NCI-H1092 (cell line): ENCODE data around the gene SRSF8.
"Not testable (repeated sequence)": the region's sequence is repeated elsewhere in the genome, so short reads cannot be mapped to it uniquely, and the experiment has no call there.

Experiments
- DNase-seq: peaks from one replicate; lab custom pipeline; 2025; lab: John Stamatoyannopoulos, UW

Gene SRSF8

GRCh38 chr11:95066716-95067038 is at the start of gene SRSF8:
Gene SRSF8 (plus strand): TSS chr11:95066919. CDS start chr11:95067227, 308 bp downstream.
- DNase-seq = no peak

- not testable (repeated sequence) for DNase-seq
Observed at GRCh38 chr11:95021468-95021867, 45.3 kb upstream of the SRSF8 start.

GRCh38 chr11:95024958-95025357 is 41.8 kb upstream of the SRSF8 start, which contains the start of gene KDM4E:
Gene KDM4E (plus strand): TSS chr11:95025258. CDS start chr11:95025558, 300 bp downstream.
- DNase-seq = no peak

GRCh38 chr11:95025594-95025993 is 41.1 kb upstream of the SRSF8 start:
- DNase-seq = not testable (repeated sequence)

- no peak for DNase-seq
Observed at GRCh38 chr11:95028357-95028756, 38.4 kb upstream of the SRSF8 start.

GRCh38 chr11:95033051-95033450 is 33.7 kb upstream of the SRSF8 start:
- no peak for DNase-seq

- DNase-seq = no peak
Observed at GRCh38 chr11:95035316-95035715, 31.4 kb upstream of the SRSF8 start.

GRCh38 chr11:95037356-95038035 is 29.2 kb upstream of the SRSF8 start:
- DNase-seq = not testable (repeated sequence)

GRCh38 chr11:95042239-95042638 is 24.5 kb upstream of the SRSF8 start:
- no peak for DNase-seq

- no peak for DNase-seq
Observed at GRCh38 chr11:95042906-95043305, 23.8 kb upstream of the SRSF8 start.

- no peak for DNase-seq
Observed at GRCh38 chr11:95044010-95044409, 22.7 kb upstream of the SRSF8 start.

GRCh38 chr11:95045812-95046211 is 20.9 kb upstream of the SRSF8 start:
- no peak for DNase-seq

GRCh38 chr11:95049122-95049521 is 17.6 kb upstream of the SRSF8 start, which contains the start of gene KDM4F:
Gene KDM4F (plus strand): TSS chr11:95049422.
- DNase-seq = not testable (repeated sequence)

- no peak for DNase-seq
Observed at GRCh38 chr11:95050595-95051202, 16.0 kb upstream of the SRSF8 start.

GRCh38 chr11:95054356-95054755 is 12.4 kb upstream of the SRSF8 start:
- DNase-seq = no peak

GRCh38 chr11:95055283-95055897 is 11.3 kb upstream of the SRSF8 start:
- DNase-seq = no peak

- no peak for DNase-seq
Observed at GRCh38 chr11:95057959-95058358, 8.8 kb upstream of the SRSF8 start.

GRCh38 chr11:95058621-95059020 is 8.1 kb upstream of the SRSF8 start:
- DNase-seq = no peak

GRCh38 chr11:95059046-95059445 is 7.7 kb upstream of the SRSF8 start:
- DNase-seq = no peak

GRCh38 chr11:95065336-95065735 is 1.4 kb upstream of the SRSF8 start:
- DNase-seq = no peak

GRCh38 chr11:95067039-95067840 is 521 bp downstream of the SRSF8 start:
- peak; percentile 85 for DNase-seq

- DNase-seq = no peak
Observed at GRCh38 chr11:95067841-95068219, 1.1 kb downstream of the SRSF8 start.
